HG03280 (cell line): ENCODE results near the gene SLC1A3.

Experiments
- ATAC-seq: cut with Tn5 transposase; IDR thresholded peaks from one replicate; pipeline ENCODE4 v1.9.1; 2021; ENCODE audit warnings: mild to moderate bottlenecking, moderate library complexity; ENCODE audit not compliant: unreplicated experiment

The SLC1A3 gene

DNA sequence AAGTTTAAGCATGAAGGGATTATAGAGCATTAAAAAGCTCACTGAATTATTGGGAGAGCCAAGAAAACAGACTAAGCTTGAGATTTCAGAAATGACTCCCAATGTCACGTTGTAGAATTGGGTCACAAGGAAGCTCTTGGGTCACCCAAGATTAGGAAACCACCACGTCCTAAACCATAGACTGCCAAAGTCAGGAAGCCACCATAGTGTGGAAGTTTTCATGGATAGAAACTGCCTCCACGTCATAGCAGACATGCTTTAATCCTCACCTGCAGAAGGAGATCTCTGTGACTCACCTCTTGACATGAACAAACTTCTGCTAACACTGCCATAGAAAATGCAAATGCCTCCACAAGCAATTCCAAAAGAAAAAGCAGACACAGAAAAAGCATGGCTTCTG is 106.3 kb downstream of the SLC1A3 start:
- ATAC-seq: no peak

- ATAC-seq: no peak
Measured at GRCh38 chr5:36713541-36713940, 107.1 kb downstream of the SLC1A3 start.

DNA sequence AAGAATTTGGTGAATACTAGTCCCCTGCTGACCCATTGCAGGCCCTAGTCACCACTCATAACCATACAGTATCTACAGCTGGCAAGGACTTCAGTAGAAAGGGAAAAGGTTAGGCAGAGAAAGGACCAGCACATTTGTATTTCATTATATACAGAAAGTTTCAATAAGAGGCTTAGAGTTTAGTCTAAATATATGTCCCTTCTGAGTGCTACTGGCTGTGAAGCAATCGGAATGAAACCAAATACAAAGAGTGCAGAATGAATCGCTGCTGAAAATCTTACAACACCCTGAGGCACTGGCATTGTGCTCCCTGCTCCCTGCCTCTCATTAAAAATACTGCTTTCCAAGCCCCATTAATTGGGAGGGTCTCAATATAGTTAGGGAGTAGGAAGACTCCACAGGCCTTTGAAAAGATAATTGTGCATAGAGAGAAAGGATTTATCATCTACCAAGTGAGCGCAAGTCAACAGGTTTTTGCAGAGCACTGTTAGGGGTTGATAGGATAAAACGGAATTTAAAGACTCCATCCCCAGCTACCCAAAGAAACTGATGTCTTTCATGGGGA is 110.8 kb downstream of the SLC1A3 start:
- no peak for ATAC-seq

GRCh38 chr5:36719282-36719681 is 112.9 kb downstream of the SLC1A3 start:
- ATAC-seq: no peak

DNA sequence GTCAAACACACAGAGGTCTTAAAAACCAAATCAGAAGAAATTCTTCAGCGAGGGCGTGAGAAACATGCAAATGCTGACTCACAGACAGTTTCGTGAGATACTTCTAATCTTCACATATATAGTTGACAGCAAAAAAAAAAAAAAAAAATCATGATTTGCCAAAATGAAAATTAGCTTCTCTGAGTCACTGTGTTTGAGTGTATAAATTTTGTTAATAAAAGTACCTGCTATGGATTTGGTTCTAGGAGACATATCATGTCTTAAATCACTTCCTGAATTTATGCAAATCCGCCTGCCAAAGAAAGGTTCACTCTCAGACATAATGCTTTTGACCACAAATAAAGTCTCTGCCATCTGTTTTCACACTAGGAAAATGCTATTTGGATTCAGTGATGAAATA is 114.3 kb downstream of the SLC1A3 start:
- no peak for ATAC-seq

DNA sequence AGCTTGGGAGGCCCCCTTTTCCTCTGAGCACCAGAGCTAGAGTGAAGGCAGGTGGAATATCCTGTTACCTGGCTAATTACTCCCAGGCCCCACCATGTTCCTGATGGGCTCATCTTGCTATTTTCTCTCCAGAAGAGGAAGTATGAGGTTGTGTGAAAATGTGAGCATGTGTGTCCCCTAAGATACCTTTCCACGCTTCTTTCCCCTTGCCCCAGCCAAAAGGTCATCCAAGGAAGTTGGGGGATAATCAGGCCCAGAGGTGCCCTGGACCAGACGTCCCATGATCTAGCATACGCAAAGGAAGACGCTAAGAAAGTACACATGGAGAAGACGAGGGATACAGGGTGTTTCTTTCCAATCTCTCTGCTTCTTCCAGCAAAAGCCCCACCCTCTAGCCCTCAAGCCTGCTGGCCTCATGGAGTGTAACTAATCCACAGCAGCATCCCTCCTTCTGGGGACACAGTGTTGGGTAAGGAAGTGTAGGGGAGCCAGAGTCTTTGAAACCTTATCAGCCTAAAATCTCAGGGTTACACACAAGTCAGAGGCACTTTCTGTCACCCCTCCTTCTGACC is 115.3 kb downstream of the SLC1A3 start:
- no peak for ATAC-seq

DNA sequence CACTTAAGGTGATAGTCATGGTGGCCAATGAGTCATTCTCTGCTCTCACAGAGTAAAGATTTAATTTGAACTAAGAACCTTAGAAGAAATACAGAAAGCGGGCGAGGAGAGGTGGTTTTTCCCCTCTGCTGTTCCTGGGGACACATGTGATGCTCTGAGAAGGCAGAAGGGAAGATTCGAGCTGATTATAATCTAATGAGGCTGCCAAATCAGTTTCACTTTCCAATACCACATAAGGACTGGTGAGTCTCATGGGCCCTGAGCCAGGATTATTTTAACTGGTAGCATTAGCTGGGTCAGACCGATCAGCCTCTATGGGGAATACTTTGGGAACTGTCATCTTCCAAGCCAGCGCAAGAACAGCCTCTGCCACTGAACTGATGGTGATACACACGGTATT is 116.5 kb downstream of the SLC1A3 start:
- no peak for ATAC-seq

DNA sequence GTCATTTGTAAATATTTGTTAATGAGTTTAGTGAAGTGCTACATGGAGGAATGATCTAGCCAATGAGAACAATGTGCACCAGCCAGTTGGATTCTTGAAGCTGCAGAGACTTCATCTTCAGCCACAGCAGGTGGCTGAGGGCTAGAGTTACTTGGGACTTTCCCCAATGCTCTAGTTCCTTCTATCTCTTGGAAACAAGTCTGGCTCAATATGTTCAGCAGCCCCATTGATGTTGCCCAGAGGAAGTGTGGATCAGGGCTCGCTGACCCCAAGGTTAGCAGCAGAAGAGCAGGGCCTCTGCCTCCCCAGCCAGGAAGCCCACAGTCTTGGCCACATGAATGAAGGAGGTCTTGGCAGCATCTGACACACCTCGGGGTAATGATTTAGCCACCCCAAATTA is 117.5 kb downstream of the SLC1A3 start:
- peak; percentile 32 for ATAC-seq

- ATAC-seq: peak; percentile 82
Measured at GRCh38 chr5:36724467-36725332, 118.3 kb downstream of the SLC1A3 start.

GRCh38 chr5:36726317-36726716 is 119.9 kb downstream of the SLC1A3 start:
- no peak for ATAC-seq

GRCh38 chr5:36726767-36727166 is 120.4 kb downstream of the SLC1A3 start:
- ATAC-seq: no peak

GRCh38 chr5:36728697-36729543 is 122.5 kb downstream of the SLC1A3 start:
- ATAC-seq: no peak

- no peak for ATAC-seq
Measured at GRCh38 chr5:36730537-36731216, 124.3 kb downstream of the SLC1A3 start.

DNA sequence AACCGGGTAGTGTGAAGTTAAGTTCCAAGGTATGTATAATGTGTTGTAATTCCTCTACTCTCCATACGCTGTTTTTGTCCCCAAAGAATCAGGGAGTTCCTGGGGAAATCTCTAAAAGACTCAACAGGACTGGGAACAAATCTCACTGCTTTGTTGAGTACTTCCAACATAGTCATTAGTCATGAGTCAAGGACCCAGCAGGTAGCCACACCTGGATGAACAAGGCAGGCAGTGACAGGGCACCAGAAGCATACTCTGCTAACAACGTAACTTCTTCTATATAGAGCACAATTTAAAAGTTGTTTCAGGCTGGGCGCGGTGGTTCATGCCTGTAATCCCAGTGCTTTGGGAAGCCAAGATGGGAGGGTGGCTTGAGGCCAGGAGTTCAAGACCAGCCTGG is 126.8 kb downstream of the SLC1A3 start:
- ATAC-seq: no peak

- ATAC-seq: no peak
Measured at GRCh38 chr5:36734422-36734821, 128.0 kb downstream of the SLC1A3 start.

- ATAC-seq: no peak
Measured at GRCh38 chr5:36735891-36736290, 129.5 kb downstream of the SLC1A3 start.
